Colonic mucosa (tissue), 4 donors: ENCODE data around the gene RNF8. TPM values are rescaled to one million over a fixed set of nuclear protein-coding genes. Genes with fewer than 3 reads are reported as not detected.
"Not testable (repeated sequence)": the region's sequence is repeated elsewhere in the genome, so short reads cannot be mapped to it uniquely, and the experiment has no call there.

Source experiments
- DNase-seq: peaks from one replicate; pipeline ENCODE4 v3.0.0-alpha.2; 2020
- H3K27ac ChIP-seq: fragments of 200-600 bp; one replicate; pipeline ENCODE4 v1.8.0; 2021
- H3K27me3 ChIP-seq: fragments of 200-600 bp; one replicate; pipeline ENCODE4 v1.8.0; 2021
- H3K36me3 ChIP-seq: fragments of 200-600 bp; one replicate; pipeline ENCODE4 v1.8.0; 2021
- H3K4me1 ChIP-seq: fragments of 200-600 bp; one replicate; pipeline ENCODE4 v1.8.0; 2021; ENCODE audit warnings: mild to moderate bottlenecking
- H3K4me3 ChIP-seq: fragments of 200-600 bp; one replicate; pipeline ENCODE4 v1.8.0; 2021
- H3K9ac ChIP-seq, 2 donors: one replicate each; pipeline ENCODE4 v1.7.0; 2013; ENCODE audit warnings: control low read depth in 2 of 2, low read depth in 2 of 2, low read length in 2 of 2
- H3K9me3 ChIP-seq: fragments of 200-600 bp; one replicate; pipeline ENCODE4 v1.8.0; 2021
- CTCF ChIP-seq: fragments of 200-600 bp; IDR thresholded peaks from one replicate; pipeline ENCODE4 v1.8.0; 2022; ENCODE audit warnings: antibody characterized with exemption, mild to moderate bottlenecking
- intact Hi-C: fragments of 100-400 bp; cut with DNase I; formaldehyde crosslinking; loops from one replicate; pipeline ENCODE4 v1.14.1; 2022
- total RNA-seq, 2 donors: library from RNA; stranded (reverse); fragmentation: NEBNext Ultra II Directional in 1 of 2; extraction: Animal tissue kit (Norgen Biotek cat#: 25700) in 1 of 2; gene quantifications; one replicate each; pipeline ENCODE4 v1.2.1, GENCODE V29; 2021
- donor health status: healthy.
- donor health status: DM: no; HTN: no; CAD: no.
- donor health status: DM: no; HTN: no; CAD: no.

RNF8 gene
- total RNA-seq, 2 donors from 2014 or later: 12.2 to 17.3 TPM

GRCh38 chr6:37323580-37323979, 30.2 kb upstream of the RNF8 start:
- Histone ChIP-seq H3K36me3 (no peaks in the 10 kb centered on the region), H3K4me1 (no peaks in the 10 kb centered on the region), H3K27me3 (no peaks in the 10 kb centered on the region), H3K9ac (no peak overlapping the region), H3K27ac (no peak overlapping the region), H3K9me3 (no peaks in the 10 kb centered on the region), H3K4me3 (no peak overlapping the region)
- no peak for TF ChIP-seq CTCF
- no peak for DNase-seq
- intact Hi-C loops: no loop called here

- Histone ChIP-seq H3K36me3 (no peaks in the 10 kb centered on the region), H3K4me3 (no peak overlapping the region), H3K9ac (no peak overlapping the region), H3K27me3 (no peaks in the 10 kb centered on the region), H3K9me3 (no peaks in the 10 kb centered on the region), H3K27ac (no peak overlapping the region), H3K4me1 (no peaks in the 10 kb centered on the region)
- intact Hi-C loops: loop anchor here (5.0 kb wide), 2 partner anchors 243 to 368 kb away; no protein-coding TSS in a partner anchor
- DNase-seq: no peak
- TF ChIP-seq CTCF: no peak
Measured at GRCh38 chr6:37324131-37325033, 29.4 kb upstream of the RNF8 start.

- H3K4me3 ChIP-seq: not testable (repeated sequence)
Measured at GRCh38 chr6:37330345-37330744, 23.4 kb upstream of the RNF8 start.

GRCh38 chr6:37331047-37331446, 22.7 kb upstream of the RNF8 start:
- H3K27me3 ChIP-seq: no peaks in the 10 kb centered on the region
- no peaks in the 10 kb centered on the region for H3K9me3 ChIP-seq
- TF ChIP-seq CTCF: no peak
- DNase-seq: no peak
- no peak overlapping the region for H3K4me3 ChIP-seq
- no peak overlapping the region for H3K9ac ChIP-seq
- no peak overlapping the region for H3K27ac ChIP-seq
- intact Hi-C loops: no loop called here
- H3K4me1 ChIP-seq: no peaks in the 10 kb centered on the region
- no peaks in the 10 kb centered on the region for H3K36me3 ChIP-seq

More at GRCh38 chr6:37330345-37330744, 23.4 kb upstream of the RNF8 start:
- H3K27ac ChIP-seq, H3K9me3 ChIP-seq, H3K36me3 ChIP-seq, intact Hi-C loops, H3K4me1 ChIP-seq, H3K9ac ChIP-seq, DNase-seq, H3K27me3 ChIP-seq: not testable (repeated sequence)

GRCh38 chr6:37332894-37333293, 20.9 kb upstream of the RNF8 start:
- H3K9me3 ChIP-seq: no peaks in the 10 kb centered on the region
- no peak overlapping the region for H3K27ac ChIP-seq
- no peak for DNase-seq
- no peak for TF ChIP-seq CTCF
- no peak overlapping the region for H3K4me3 ChIP-seq
- intact Hi-C loops: no loop called here
- H3K9ac ChIP-seq: no peak overlapping the region
- no peaks in the 10 kb centered on the region for H3K36me3 ChIP-seq
- no peaks in the 10 kb centered on the region for H3K27me3 ChIP-seq
- no peaks in the 10 kb centered on the region for H3K4me1 ChIP-seq

- H3K36me3 ChIP-seq: no peaks in the 10 kb centered on the region
- H3K9me3 ChIP-seq: no peaks in the 10 kb centered on the region
- H3K27ac ChIP-seq: no peak overlapping the region
- TF ChIP-seq CTCF: no peak
- H3K4me3 ChIP-seq: no peak overlapping the region
- intact Hi-C loops: no loop called here
- H3K9ac ChIP-seq: no peak overlapping the region
- DNase-seq: no peak
- no peaks in the 10 kb centered on the region for H3K27me3 ChIP-seq
- no peaks in the 10 kb centered on the region for H3K4me1 ChIP-seq
Measured at GRCh38 chr6:37334047-37334446, 19.7 kb upstream of the RNF8 start.

GRCh38 chr6:37338317-37338716, 15.5 kb upstream of the RNF8 start:
- H3K4me1 ChIP-seq, H3K4me3 ChIP-seq, intact Hi-C loops, H3K36me3 ChIP-seq, H3K27me3 ChIP-seq, DNase-seq, H3K9ac ChIP-seq, H3K27ac ChIP-seq, H3K9me3 ChIP-seq: not testable (repeated sequence)
